SK-MEL-5 (cell line): ENCODE measurements around the gene RHBDD1. TPM values are rescaled to one million over a fixed set of nuclear protein-coding genes. Genes with fewer than 3 reads are reported as not detected.

Experiments
- DNase-seq: peaks from one replicate; pipeline ENCODE4 v3.0.0-alpha.2; 2016; ENCODE audit warnings: low read depth, low spot score
- in situ Hi-C: cut with HindIII; loops from 2 replicates; pipeline ENCODE4 v1.10.0; 2016; ENCODE audit warnings: low sequenced_read_pairs, high pct_unique_total_duplicates, low pct_unique_long_range_greater_than_20kb
- small RNA-seq, 2 experiments: library from RNA; depleted of rRNA; stranded (forward); fragments of <200 nt; gene quantifications; one replicate each; pipeline ENCODE3, GENCODE V24; 2014
- total RNA-seq: library from RNA; depleted of rRNA; stranded (reverse); fragments of >200 nt; shearing (Covaris generic); gene quantifications from 2 replicates; pipeline ENCODE4 v1.2.3, GENCODE V29; 2014; rRNA removed

RHBDD1 gene
- total RNA-seq, 1 experiment from 2014 or later, result 13.4 TPM

DNA sequence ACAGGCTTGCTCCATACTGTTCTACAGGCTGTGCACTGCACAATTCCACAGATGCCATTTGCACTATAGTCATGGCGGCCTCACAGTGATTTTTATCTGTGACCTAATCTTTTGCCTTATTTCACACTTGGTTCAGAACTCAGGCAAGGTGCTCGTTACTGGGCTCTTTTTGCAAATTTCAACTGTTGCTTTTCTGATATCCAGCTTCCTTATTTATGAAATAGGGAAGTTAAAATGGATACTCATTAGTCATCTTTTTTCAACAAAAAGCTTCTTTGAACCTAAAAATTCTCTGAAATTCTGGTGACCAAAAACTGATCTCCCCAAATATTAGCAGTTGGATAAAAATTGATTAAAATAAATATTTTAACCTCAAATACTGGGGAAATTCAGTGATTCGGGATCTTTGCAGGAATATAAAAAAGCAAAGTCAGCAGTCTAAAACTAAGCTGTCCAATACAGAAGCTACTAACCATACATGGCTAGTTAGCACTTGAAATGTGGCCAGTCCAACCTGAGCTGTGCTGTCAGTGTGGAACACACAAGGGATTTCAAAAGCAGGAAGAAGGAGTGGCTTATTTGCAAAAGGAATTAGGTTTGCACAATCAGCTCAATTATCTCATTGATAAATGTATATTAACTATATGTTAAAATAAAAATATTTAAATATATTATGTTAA is 193.7 kb downstream of the RHBDD1 start:
- in situ Hi-C loops, result no loop called here
- no peak for DNase-seq

GRCh38 chr2:227030789-227031188 is 194.9 kb downstream of the RHBDD1 start:
- DNase-seq, result no peak
- in situ Hi-C loops, result no loop called here

- no peak for DNase-seq
- in situ Hi-C loops, result no loop called here
Observed at GRCh38 chr2:227031379-227031778, 195.5 kb downstream of the RHBDD1 start.

DNA sequence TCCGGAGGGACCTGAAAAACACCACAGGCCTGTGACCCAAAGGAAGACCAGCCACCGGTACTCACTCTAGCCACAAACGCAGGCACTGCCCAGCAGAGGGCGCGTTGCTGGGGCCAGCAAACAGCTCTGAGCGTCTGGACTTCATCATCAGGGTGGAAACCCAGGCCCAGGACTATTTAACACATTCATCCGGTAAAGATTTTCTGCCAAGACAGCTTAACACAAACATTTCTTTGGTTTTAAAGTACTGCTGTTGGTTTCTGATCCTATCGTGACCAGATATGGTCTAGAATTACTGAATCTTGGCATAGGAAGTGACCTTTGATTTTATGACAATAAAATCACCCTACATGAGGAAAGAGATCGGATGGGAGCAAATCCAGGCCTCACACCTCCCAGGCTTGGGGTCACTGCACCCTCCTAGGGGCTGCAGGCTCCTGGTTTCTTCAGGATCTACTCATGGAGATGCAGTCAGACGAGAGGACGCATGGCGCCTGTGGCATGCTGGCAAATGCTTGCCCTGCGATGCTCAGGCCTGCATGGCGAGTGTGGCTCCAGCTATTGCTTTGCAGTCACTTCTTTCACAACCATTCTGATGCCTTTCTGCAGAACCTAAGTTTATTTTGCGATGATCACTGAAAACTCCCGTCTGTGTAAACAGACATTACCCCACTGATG is 197.8 kb downstream of the RHBDD1 start:
- in situ Hi-C loops, result no loop called here
- DNase-seq, result peak; percentile 63

GRCh38 chr2:227035711-227036367 is 200.0 kb downstream of the RHBDD1 start:
- DNase-seq, result no peak
- in situ Hi-C loops, result no loop called here

DNA sequence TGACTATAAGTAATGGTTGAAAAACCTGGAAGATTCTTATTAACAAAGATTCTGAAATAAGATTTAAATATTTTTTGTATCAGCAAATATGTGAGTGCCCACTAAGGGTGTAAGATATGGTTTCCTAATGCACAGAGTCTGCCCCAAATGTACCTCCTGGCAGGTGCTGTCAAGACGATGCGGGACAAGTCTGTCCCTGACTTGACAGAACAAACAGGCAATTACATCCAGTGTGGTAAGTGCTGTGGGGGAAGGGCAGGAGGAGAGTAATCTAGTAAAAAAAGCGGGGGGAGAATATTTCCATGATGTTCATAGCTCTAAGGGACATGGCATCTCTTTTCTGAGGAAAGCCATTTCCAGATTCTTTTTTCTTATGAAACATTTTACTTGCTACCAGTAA is 200.7 kb downstream of the RHBDD1 start:
- in situ Hi-C loops, result no loop called here
- no peak for DNase-seq

DNA sequence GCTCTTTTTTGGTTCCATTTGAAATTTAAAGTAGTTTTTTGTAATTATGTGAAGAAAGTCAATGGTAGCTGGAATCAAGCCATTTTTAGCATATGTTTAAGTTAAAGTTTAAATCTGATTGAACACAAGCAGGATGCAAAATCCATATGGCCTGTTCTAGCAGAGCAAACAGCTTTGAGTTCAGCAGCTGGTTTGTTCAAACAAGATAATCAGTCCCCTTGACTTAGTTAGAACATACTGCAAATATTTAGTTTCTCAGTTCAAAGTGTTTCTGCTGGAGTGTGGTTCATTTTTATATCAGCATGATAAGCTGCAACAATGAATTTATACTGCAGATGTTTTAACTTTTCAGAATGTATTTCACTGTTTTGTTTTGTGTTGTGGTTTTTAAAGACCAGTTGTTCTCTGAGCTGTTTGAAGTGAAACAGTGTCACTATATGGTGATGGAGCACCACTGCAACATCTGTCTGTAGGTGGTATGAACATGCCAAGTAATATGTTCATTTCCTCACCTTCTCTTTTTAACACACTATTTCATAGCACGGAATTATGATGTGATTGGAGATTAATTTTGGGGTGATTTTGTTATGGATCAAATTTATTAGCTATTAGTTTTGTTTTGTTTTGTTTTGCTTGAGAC is 202.8 kb downstream of the RHBDD1 start:
- in situ Hi-C loops, result no loop called here
- DNase-seq, result no peak

GRCh38 chr2:227043981-227044380 is 208.1 kb downstream of the RHBDD1 start:
- in situ Hi-C loops, result no loop called here
- DNase-seq, result no peak

Small RNA genes lying within 50 kb of the gene (small RNA-seq; reads per million reads assigned to genes)
- 0 reads per million in 2 experiments for gene RF00554

Other genes starting within 250 kb of the RHBDD1 start
- 3.7 and 4.2 TPM in 2 replicates for gene IRS1, start 36.2 kb upstream of the RHBDD1 start, total RNA-seq